Stomach (tissue), 9 donors: Measurements from ENCODE around the gene SVBP. TPM values are rescaled to one million over a fixed set of nuclear protein-coding genes. Genes with fewer than 3 reads are reported as not detected.

ENCODE experiments used
- DNase-seq, 2 donors: peaks; one replicate each; pipeline versions ENCODE4 v3.0.0 to v3.0.0-alpha.2; 2013 to 2019
- H3K27ac ChIP-seq, 5 donors: fragments of 200-600 bp in 4 of 5; sonication (generic) in 4 of 5; one replicate each; pipeline ENCODE4 v1.5.1; 2013 to 2019; ENCODE audit warnings: mild to moderate bottlenecking in 1 of 5, moderate library complexity in 1 of 5
- H3K27me3 ChIP-seq, 3 donors: fragments of 200-600 bp; sonication (generic); one replicate each; pipeline ENCODE4 v1.5.1; 2017 to 2019; ENCODE audit warnings: mixed run types in 1 of 3
- H3K36me3 ChIP-seq, 4 donors: fragments of 200-600 bp; sonication (generic); 1 replicate in 3 of 4; 2 replicates in 1 of 4; pipeline ENCODE4 v1.5.1; 2016 to 2019
- H3K4me1 ChIP-seq, 4 donors: fragments of 200-600 bp; sonication (generic); one replicate each; pipeline ENCODE4 v1.5.1; 2016 to 2019
- H3K4me3 ChIP-seq, 4 donors: fragments of 200-600 bp; sonication (generic) in 3 of 4; one replicate each; pipeline ENCODE4 v1.5.1; 2016 to 2019; ENCODE audit warnings: mild to moderate bottlenecking in 1 of 4
- H3K9me3 ChIP-seq, 4 donors: fragments of 200-600 bp; sonication (generic); one replicate each; pipeline ENCODE4 v1.5.1; 2016 to 2019
- CTCF ChIP-seq, 7 experiments: fragments of 450-650 bp in 4 of 7; fragments of 200-600 bp in 3 of 7; sonication (generic) in 3 of 7; IDR thresholded peaks; one replicate each; pipeline ENCODE4 v1.5.1; 2016 to 2019; ENCODE audit warnings: antibody characterized with exemption in 7 of 7, control low read depth in 2 of 7, mild to moderate bottlenecking in 1 of 7
- EP300 ChIP-seq: sonication (generic); formaldehyde crosslinking; IDR thresholded peaks from one replicate; pipeline ENCODE4 v1.6.1; 2017; ENCODE audit warnings: antibody characterized with exemption
- POLR2A ChIP-seq, 4 donors: fragments of 450-650 bp; IDR thresholded peaks; one replicate each; pipeline ENCODE4 v1.6.1; 2016; ENCODE audit warnings: antibody characterized with exemption in 4 of 4, control low read depth in 2 of 4, mild to moderate bottlenecking in 1 of 4, moderate library complexity in 1 of 4
- POLR2AphosphoS5 ChIP-seq, 3 donors: sonication (generic); formaldehyde crosslinking; IDR thresholded peaks; one replicate each; pipeline ENCODE4 v1.6.1; 2016; ENCODE audit warnings: antibody characterized with exemption in 3 of 3
- WGBS, 5 donors: extraction: QIAGEN DNeasy Blood & Tissue Kit in 3 of 5; methylation state at CpG; one replicate each; pipeline versions ENCODE4 v1.1.5 to v1.1.7; 2013 to 2018; 5-methylcytosine and 5-hydroxymethylcytosine counted together
- intact Hi-C: fragments of 100-400 bp; cut with DNase I; formaldehyde crosslinking; loops from one replicate; pipeline ENCODE4 v1.15.1; 2023; ENCODE audit warnings: low total_unique reads
- polyA plus RNA-seq, 3 donors: library from polyadenylated mRNA; stranded (reverse); fragments of 200-250 nt; gene quantifications; one replicate each; pipeline ENCODE4 v1.2.3, GENCODE V29; 2013
- total RNA-seq, 5 donors: library from RNA; depleted of rRNA; stranded (reverse); fragments of >200 nt; gene quantifications; one replicate each; pipeline versions ENCODE4 v1.1.0 to v1.2.3, GENCODE V29; 2014 to 2016
- donor health status: healthy with polysubstance abuse.
- donor health status: Bipolar disorder and iron deficiency.
- donor health status: healthy.

The SVBP gene
- total and polyA plus RNA-seq, 8 donors = 11.2 to 51.2 (median 25.1) TPM; not detected in 1

- intact Hi-C loops = no loop called here
- Histone ChIP-seq H3K9me3 (no peaks in the 10 kb centered on the region), H3K27me3 (no peaks in the 10 kb centered on the region), H3K4me1 (no peaks in the 10 kb centered on the region), H3K4me3 (no peak overlapping the region), H3K27ac (peak overlapping the region in 1 of 5 donors; percentile 20), H3K36me3 (peaks cover 0 to 57% (median 26%) of the 10 kb centered on the region in 4 donors)
- no peak for TF ChIP-seq POLR2A (IDR thresholded peaks at IDR 0.05)
- no peak for TF ChIP-seq POLR2AphosphoS5 (IDR thresholded peaks at IDR 0.05)
- TF ChIP-seq CTCF (IDR thresholded peaks at IDR 0.05) = no peak
- no peak for TF ChIP-seq EP300
- 86 to 90% (median 87%) methylated on average over 7 of the region's 7 CpGs for WGBS, 5 donors
- no peak for DNase-seq
These were observed 21.4 kb upstream of the SVBP start for GRCh38 chr1:42838482-42839190.

GRCh38 chr1:42837709-42838108 is 20.5 kb upstream of the SVBP start:
- Histone ChIP-seq H3K36me3 (peaks cover 0 to 50% (median 19%) of the 10 kb centered on the region in 4 donors), H3K4me3 (no peak overlapping the region), H3K27me3 (no peaks in the 10 kb centered on the region), H3K9me3 (no peaks in the 10 kb centered on the region), H3K27ac (peak overlapping the region in 1 of 5 donors; percentile 20), H3K4me1 (no peaks in the 10 kb centered on the region)
- intact Hi-C loops = no loop called here
- 44 to 76% (median 63%) methylated on average over 3 of the region's 3 CpGs for whole genome bisulfite sequencing, 5 donors
- no peak for DNase-seq
- no peak for TF ChIP-seq POLR2AphosphoS5 (IDR thresholded peaks at IDR 0.05)
- no peak for TF ChIP-seq CTCF (IDR thresholded peaks at IDR 0.05)
- no peak for TF ChIP-seq POLR2A (IDR thresholded peaks at IDR 0.05)
- no peak for TF ChIP-seq EP300

GRCh38 chr1:42835422-42835821 is 18.2 kb upstream of the SVBP start:
- H3K4me1 ChIP-seq = no peaks in the 10 kb centered on the region
- H3K27ac ChIP-seq = no peak overlapping the region
- no peaks in the 10 kb centered on the region for H3K9me3 ChIP-seq
- H3K36me3 ChIP-seq = peaks cover 0 to 38% (median 14%) of the 10 kb centered on the region in 4 donors
- intact Hi-C loops = no loop called here
- no peak overlapping the region for H3K4me3 ChIP-seq
- TF ChIP-seq POLR2AphosphoS5 (IDR thresholded peaks at IDR 0.05) = no peak
- no peak for TF ChIP-seq EP300
- no peak for TF ChIP-seq POLR2A (IDR thresholded peaks at IDR 0.05)
- TF ChIP-seq CTCF (IDR thresholded peaks at IDR 0.05) = no peak
- H3K27me3 ChIP-seq = no peaks in the 10 kb centered on the region
- 92 to 98% (median 96%) methylated on average over 2 of the region's 2 CpGs for WGBS, 5 donors
- no peak for DNase-seq

- DNase-seq = no peak
- H3K4me1 ChIP-seq = no peaks in the 10 kb centered on the region
- no peak overlapping the region for H3K4me3 ChIP-seq
- TF ChIP-seq POLR2AphosphoS5 (IDR thresholded peaks at IDR 0.05) = no peak
- intact Hi-C loops = no loop called here
- WGBS, 5 donors = 75 to 95% (median 93%) methylated on average over 5 of the region's 5 CpGs
- peaks cover 0 to 41% (median 19%) of the 10 kb centered on the region in 4 donors for H3K36me3 ChIP-seq
- H3K9me3 ChIP-seq = no peaks in the 10 kb centered on the region
- H3K27me3 ChIP-seq = no peaks in the 10 kb centered on the region
- H3K27ac ChIP-seq = no peak overlapping the region
These were observed 17.6 kb upstream of the SVBP start for GRCh38 chr1:42834803-42835202.

- WGBS, 5 donors = 82 to 92% (median 88%) methylated on average over 4 of the region's 4 CpGs
- H3K27me3 ChIP-seq = no peaks in the 10 kb centered on the region
- H3K4me1 ChIP-seq = no peaks in the 10 kb centered on the region
- no peak overlapping the region for H3K4me3 ChIP-seq
- intact Hi-C loops = no loop called here
- H3K27ac ChIP-seq = no peak overlapping the region
- no peak for DNase-seq
- no peaks in the 10 kb centered on the region for H3K9me3 ChIP-seq
- TF ChIP-seq POLR2AphosphoS5 (IDR thresholded peaks at IDR 0.05) (no peak), POLR2A (IDR thresholded peaks at IDR 0.05) (no peak), EP300 (no peak), CTCF (IDR thresholded peaks at IDR 0.05) (no peak)
- peaks cover 0 to 44% (median 22%) of the 10 kb centered on the region in 4 donors for H3K36me3 ChIP-seq
These were observed 16.8 kb upstream of the SVBP start for GRCh38 chr1:42833981-42834380.
